M059J (cell line): Measurements from ENCODE around the gene ATP2A1. TPM values are rescaled to one million over a fixed set of nuclear protein-coding genes. Genes with fewer than 3 reads are reported as not detected.
"Not testable (repeated sequence)": the region's sequence is repeated elsewhere in the genome, so short reads cannot be mapped to it uniquely, and the experiment has no call there.

Source experiments
- DNase-seq: peaks from one replicate; pipeline ENCODE4 v3.0.0-alpha.2; 2012; ENCODE audit warnings: low read depth
- total RNA-seq: library from RNA; depleted of rRNA; stranded (reverse); fragments of >200 nt; shearing (Covaris generic); gene quantifications from 2 replicates; pipeline ENCODE4 v1.2.3, GENCODE V29; 2014

The ATP2A1 gene
- total RNA-seq, 1 experiment from 2014 or later: not detected

- not testable (repeated sequence) for DNase-seq
Measured at GRCh38 chr16:28881565-28881964, 3.3 kb downstream of the ATP2A1 start.

GRCh38 chr16:28882551-28883160 lies 4.4 kb downstream of the ATP2A1 start:
- DNase-seq: no peak

- no peak for DNase-seq
Measured at GRCh38 chr16:28883221-28883996, 5.1 kb downstream of the ATP2A1 start.

DNA sequence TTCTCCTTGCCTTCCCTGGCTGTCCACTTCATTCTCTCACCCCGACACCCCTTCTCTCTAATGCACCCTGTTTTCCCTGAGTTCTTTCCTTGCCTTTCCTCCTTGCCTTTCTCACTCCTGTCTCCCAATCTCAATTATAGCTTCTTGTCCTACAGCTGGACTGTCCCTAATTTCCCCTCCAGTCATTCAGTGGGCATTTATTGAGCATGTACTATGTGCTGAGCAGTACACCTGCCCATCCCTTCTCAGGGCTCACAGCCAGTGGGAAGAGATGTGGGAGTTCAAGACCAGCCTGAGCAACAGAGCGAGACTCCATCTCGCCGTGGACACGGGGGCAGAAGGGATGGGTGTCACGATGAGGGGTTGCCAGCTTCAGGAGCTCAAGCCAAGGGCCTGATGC lies 5.8 kb downstream of the ATP2A1 start:
- DNase-seq: no peak

GRCh38 chr16:28886945-28887344 lies 8.7 kb downstream of the ATP2A1 start:
- DNase-seq: no peak

DNA sequence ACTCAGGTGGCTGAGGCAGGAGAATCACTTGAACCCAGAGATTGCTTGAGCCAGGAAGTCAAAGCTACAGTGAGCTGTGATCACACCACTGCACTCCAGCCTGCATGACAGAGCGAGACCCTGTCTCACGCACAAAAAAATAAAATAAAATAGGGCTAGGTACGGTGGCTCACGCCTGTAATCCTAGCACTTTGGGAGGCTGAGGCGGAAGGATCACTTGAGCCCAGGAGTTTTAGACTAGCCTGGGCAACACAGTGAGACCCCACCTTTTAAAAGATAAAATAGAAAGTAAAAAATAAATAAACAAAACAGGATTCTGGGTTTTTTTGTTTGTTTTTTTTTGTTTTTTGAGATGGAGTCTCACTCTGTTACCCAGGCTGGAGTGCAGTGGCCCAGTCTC lies 12.1 kb downstream of the ATP2A1 start:
- DNase-seq: not testable (repeated sequence)

- no peak for DNase-seq
Measured at GRCh38 chr16:28891964-28892890, 13.9 kb downstream of the ATP2A1 start.

DNA sequence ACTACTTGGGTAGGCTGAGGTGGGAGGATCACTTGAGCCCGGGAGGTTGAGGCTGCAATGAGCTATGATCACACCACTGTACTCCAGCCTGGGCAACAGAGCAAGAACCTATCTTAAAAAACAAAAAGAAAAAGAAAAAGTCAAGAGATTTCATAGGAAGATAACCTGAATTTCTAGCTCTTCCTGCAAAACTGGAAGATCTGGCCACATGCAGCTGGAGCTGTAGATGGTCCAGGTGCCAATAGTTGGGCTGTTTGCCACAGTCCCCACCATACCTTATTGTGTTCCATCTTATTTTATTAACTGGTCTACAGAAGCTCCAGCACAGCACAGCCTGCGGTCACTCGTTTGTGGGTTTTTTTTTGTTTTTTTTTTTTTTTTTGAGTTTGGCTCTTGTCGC lies 15.0 kb downstream of the ATP2A1 start:
- no peak for DNase-seq

GRCh38 chr16:28895609-28896008 lies 17.3 kb downstream of the ATP2A1 start:
- DNase-seq: no peak

DNA sequence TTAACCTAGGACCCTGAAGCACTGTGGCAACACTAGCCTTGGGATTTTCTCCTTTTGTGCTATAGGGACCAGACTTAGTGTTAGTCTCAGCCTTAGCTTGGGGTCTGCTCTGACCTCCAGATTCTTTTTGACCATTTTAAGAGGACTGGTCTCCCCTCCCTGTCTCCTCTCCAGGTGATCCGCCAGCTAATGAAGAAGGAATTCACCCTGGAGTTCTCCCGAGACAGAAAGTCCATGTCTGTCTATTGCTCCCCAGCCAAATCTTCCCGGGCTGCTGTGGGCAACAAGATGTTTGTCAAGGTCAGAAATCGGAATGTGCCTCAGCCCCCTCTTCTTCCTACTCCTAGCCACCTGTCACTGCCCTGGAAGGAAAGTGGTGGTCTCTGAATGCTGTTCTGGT lies 19.5 kb downstream of the ATP2A1 start:
- peak; percentile 44 for DNase-seq

DNA sequence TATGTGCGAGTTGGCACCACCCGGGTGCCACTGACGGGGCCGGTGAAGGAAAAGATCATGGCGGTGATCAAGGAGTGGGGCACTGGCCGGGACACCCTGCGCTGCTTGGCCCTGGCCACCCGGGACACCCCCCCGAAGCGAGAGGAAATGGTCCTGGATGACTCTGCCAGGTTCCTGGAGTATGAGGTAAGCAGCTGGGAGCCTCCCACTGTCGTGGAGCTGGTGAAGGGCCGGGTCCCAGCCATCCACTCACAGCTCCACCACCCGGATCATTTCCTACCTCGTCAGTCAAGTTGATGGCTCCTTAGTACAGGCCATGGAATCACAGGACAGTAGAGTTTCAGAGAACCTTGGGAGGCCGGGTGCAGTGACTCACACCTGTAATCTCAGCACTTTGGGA lies 20.0 kb downstream of the ATP2A1 start:
- DNase-seq: peak; percentile 69

- no peak for DNase-seq
Measured at GRCh38 chr16:28898942-28899341, 20.7 kb downstream of the ATP2A1 start.

DNA sequence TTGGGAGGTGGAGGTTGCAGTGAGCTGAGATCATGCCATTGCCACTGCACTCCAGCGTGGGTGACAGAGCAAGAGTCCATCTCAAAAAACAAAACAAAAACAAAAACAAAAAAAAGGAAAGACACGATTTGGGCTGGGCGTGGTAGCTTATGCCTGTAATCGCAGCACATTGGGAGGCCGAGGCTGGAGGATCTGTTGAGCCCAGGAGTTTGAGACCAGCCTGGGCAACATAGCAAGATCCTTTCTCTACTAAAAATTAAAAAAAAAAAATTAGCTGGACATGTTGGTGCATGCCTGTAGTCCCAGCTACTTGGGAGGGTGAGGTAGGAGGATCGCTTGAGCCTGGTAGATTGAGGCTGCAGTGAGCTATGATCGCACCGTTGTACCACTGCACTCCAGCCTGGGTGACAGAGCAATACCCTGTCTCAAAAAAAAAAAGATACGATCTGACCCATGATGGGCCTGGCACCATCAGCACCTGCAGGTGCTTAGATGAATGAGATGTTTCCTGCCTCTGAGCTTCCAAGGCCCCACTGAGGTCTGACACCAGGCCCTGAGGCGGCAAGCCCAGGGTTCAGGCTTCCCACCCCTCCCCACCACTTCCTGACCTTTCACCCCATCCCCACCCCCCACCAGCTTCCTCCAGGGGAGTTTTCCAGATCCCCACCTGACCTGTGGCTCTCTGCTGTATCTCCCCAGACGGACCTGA lies 21.7 kb downstream of the ATP2A1 start:
- DNase-seq: no peak

DNA sequence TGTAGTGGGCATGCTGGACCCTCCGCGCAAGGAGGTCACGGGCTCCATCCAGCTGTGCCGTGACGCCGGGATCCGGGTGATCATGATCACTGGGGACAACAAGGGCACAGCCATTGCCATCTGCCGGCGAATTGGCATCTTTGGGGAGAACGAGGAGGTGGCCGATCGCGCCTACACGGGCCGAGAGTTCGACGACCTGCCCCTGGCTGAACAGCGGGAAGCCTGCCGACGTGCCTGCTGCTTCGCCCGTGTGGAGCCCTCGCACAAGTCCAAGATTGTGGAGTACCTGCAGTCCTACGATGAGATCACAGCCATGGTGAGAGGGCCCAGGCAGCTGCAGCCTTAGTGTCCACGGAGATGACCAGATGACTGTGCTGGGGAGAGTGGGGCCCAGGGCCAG lies 22.3 kb downstream of the ATP2A1 start:
- DNase-seq: no peak

DNA sequence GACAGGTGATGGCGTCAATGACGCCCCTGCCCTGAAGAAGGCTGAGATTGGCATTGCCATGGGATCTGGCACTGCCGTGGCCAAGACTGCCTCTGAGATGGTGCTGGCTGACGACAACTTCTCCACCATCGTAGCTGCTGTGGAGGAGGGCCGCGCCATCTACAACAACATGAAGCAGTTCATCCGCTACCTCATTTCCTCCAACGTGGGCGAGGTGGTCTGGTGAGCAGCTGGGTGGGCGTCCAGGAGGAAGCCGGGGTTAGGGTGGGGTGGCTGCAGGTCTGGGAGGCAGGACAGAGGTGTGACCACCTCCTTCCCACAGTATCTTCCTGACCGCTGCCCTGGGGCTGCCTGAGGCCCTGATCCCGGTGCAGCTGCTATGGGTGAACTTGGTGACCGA lies 23.6 kb downstream of the ATP2A1 start:
- no peak for DNase-seq

GRCh38 chr16:28902909-28903308 lies 24.6 kb downstream of the ATP2A1 start:
- no peak for DNase-seq

DNA sequence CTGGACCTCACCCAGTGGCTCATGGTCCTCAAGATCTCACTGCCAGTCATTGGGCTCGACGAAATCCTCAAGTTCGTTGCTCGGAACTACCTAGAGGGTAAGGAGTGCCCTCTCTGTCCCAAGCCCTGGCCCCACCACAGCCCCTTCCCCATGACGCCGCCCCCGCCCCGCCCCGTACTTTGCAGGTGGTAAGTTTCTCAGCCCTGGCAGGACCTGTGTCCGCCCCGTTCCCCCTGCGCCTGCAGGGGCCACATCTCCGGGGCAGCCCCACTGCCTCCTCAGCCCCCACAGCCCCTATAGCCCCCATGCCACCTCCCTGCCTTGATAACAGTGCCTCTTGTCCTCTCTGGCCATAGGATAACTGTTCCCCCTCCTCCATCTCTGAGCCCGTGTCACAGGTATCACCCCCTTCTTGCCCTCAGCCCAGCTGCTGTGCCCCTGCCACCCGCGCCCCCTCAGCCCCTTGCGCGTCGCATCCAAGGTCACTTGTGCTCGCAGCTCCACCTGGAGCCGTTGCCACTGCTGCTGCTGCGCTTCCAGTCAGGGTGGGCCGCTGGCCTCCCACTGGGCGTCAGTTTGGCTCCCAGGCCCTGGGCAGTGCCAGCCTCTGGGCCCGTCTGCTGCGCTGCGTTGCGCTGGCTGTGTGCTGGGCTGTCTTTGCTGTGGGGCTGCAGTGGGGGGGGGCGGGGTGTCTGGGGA lies 25.2 kb downstream of the ATP2A1 start:
- DNase-seq: no peak

DNA sequence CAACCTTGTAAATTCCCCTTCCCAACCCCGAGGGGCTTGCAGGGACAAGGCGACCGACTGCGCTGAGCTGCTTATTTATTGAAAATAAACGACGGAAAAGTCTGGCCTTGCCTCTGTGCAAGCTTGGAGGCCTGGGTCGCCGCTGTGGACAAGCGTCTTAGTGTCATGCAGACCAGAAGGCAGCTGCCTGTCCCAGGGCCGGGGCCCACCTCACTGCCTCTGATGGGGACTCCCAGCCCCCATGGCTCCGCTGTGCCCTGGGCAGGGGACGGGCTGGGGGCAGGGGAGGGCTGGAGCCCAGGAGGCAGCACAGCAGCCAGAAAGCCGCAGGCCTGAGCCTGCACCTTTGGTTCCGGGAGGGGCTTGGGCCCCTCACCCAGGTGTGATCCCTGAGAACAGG lies 26.1 kb downstream of the ATP2A1 start:
- DNase-seq: no peak

- no peak for DNase-seq
Measured at GRCh38 chr16:28904828-28905227, 26.5 kb downstream of the ATP2A1 start.

- DNase-seq: no peak
Measured at GRCh38 chr16:28905229-28905754, 27.0 kb downstream of the ATP2A1 start.

DNA sequence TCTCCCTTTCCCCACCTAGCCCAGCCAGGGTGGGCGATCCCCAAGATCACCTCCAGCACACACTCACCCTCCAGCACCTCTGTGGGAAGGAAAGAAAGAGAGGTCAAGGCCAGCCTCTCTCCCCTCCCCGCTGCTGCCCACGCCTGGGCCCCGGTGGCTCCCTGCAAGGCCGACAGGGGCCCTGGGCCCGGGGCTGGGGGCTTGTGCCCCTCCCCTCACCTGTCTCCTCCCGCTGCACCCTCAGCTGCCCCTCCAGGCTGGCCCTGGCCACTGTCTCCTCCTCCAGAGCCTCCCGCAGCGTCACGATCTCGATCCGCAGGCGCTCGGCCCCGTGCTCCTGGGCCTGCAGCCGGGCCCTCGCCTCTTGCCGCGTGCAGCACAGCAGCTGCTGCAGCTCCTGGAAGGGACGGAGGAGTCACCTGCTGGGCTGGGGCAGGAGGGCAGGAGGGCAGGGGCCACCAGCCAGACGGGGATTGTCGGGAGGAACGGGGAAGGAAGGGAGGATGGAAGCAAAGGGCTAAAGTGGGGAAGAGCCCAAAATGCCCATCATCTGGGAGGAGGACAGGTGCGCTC lies 27.6 kb downstream of the ATP2A1 start:
- no peak for DNase-seq
